Stomach smooth muscle (tissue), 2 donors: ENCODE data around the gene VPS26C.
"Not testable (repeated sequence)": the region's sequence is repeated elsewhere in the genome, so short reads cannot be mapped to it uniquely, and the experiment has no call there.

ENCODE experiments used
- H3K27ac ChIP-seq: one replicate; pipeline ENCODE4 v1.7.0; 2013; ENCODE audit warnings: mild to moderate bottlenecking, low read length, inconsistent platforms
- H3K27me3 ChIP-seq, 2 donors: one replicate each; pipeline ENCODE4 v1.7.0; 2013; ENCODE audit warnings: low read length in 2 of 2; ENCODE audit not compliant: insufficient read depth in 2 of 2, control insufficient read depth in 1 of 2
- H3K36me3 ChIP-seq, 2 donors: one replicate each; pipeline ENCODE4 v1.7.0; 2013; ENCODE audit warnings: low read length in 2 of 2; ENCODE audit not compliant: control insufficient read depth in 2 of 2, insufficient read depth in 2 of 2
- H3K4me1 ChIP-seq: one replicate; pipeline ENCODE4 v1.7.0; 2013; ENCODE audit warnings: low read length; ENCODE audit not compliant: control insufficient read depth, insufficient read depth
- H3K4me3 ChIP-seq, 2 donors: one replicate each; pipeline ENCODE4 v1.7.0; 2013; ENCODE audit warnings: low read length in 2 of 2
- H3K9ac ChIP-seq, 2 donors: one replicate each; pipeline ENCODE4 v1.7.0; 2013; ENCODE audit warnings: low read length in 2 of 2, mild to moderate bottlenecking in 1 of 2
- H3K9me3 ChIP-seq, 2 donors: one replicate each; pipeline ENCODE4 v1.7.0; 2013; ENCODE audit warnings: low read length in 2 of 2; ENCODE audit not compliant: control insufficient read depth in 2 of 2
- donor health status: healthy.
- donor health status: Pancreatic carcinoma.

Gene VPS26C

GRCh38 chr21:37279271-37279670 is 12.1 kb upstream of the VPS26C start:
- not testable (repeated sequence) for H3K9me3 ChIP-seq, H3K27me3 ChIP-seq, H3K27ac ChIP-seq, H3K4me3 ChIP-seq, H3K36me3 ChIP-seq, H3K4me1 ChIP-seq, H3K9ac ChIP-seq

- no peaks in the 10 kb centered on the region for H3K4me1 ChIP-seq
- no peaks in the 10 kb centered on the region for H3K27me3 ChIP-seq
- H3K9me3 ChIP-seq: no peaks in the 10 kb centered on the region
- no peak overlapping the region for H3K4me3 ChIP-seq
- no peak overlapping the region for H3K9ac ChIP-seq
- no peaks in the 10 kb centered on the region for H3K36me3 ChIP-seq
- no peak overlapping the region for H3K27ac ChIP-seq
These were observed 11.1 kb upstream of the VPS26C start for GRCh38 chr21:37278199-37278598.

GRCh38 chr21:37276377-37276776 is 9.2 kb upstream of the VPS26C start:
- Histone ChIP-seq H3K27me3 (no peaks in the 10 kb centered on the region), H3K4me3 (no peak overlapping the region), H3K27ac (no peak overlapping the region), H3K4me1 (no peaks in the 10 kb centered on the region), H3K9ac (no peak overlapping the region), H3K36me3 (no peaks in the 10 kb centered on the region), H3K9me3 (no peaks in the 10 kb centered on the region)

GRCh38 chr21:37273911-37274690 is 7.0 kb upstream of the VPS26C start:
- Histone ChIP-seq H3K9me3 (no peaks in the 10 kb centered on the region), H3K27ac (no peak overlapping the region), H3K9ac (no peak overlapping the region), H3K4me1 (no peaks in the 10 kb centered on the region), H3K27me3 (no peaks in the 10 kb centered on the region), H3K36me3 (no peaks in the 10 kb centered on the region), H3K4me3 (no peak overlapping the region)

- Histone ChIP-seq H3K36me3 (no peaks in the 10 kb centered on the region), H3K4me3 (no peak overlapping the region), H3K27me3 (no peaks in the 10 kb centered on the region), H3K9ac (no peak overlapping the region), H3K27ac (no peak overlapping the region), H3K9me3 (no peaks in the 10 kb centered on the region), H3K4me1 (peaks cover 2% of the 10 kb centered on the region)
These were observed 6.3 kb upstream of the VPS26C start for GRCh38 chr21:37273440-37273839.

GRCh38 chr21:37272897-37273296 is 5.8 kb upstream of the VPS26C start:
- Histone ChIP-seq H3K36me3 (no peaks in the 10 kb centered on the region), H3K27me3 (no peaks in the 10 kb centered on the region), H3K4me3 (no peak overlapping the region), H3K27ac (no peak overlapping the region), H3K9ac (no peak overlapping the region), H3K9me3 (no peaks in the 10 kb centered on the region), H3K4me1 (peaks cover 2% of the 10 kb centered on the region)

GRCh38 chr21:37270576-37271365 is 3.6 kb upstream of the VPS26C start:
- no peak overlapping the region for H3K9ac ChIP-seq
- no peak overlapping the region for H3K4me3 ChIP-seq

GRCh38 chr21:37269481-37269880 is 2.3 kb upstream of the VPS26C start:
- no peaks in the 10 kb centered on the region for H3K36me3 ChIP-seq
- H3K9ac ChIP-seq: no peak overlapping the region
- H3K27ac ChIP-seq: no peak overlapping the region
- H3K9me3 ChIP-seq: no peaks in the 10 kb centered on the region
- no peaks in the 10 kb centered on the region for H3K27me3 ChIP-seq
- no peak overlapping the region for H3K4me3 ChIP-seq
- H3K4me1 ChIP-seq: peaks cover 8% of the 10 kb centered on the region

More at GRCh38 chr21:37270576-37271365, 3.6 kb upstream of the VPS26C start:
- Histone ChIP-seq H3K9me3 (no peaks in the 10 kb centered on the region), H3K36me3 (no peaks in the 10 kb centered on the region), H3K4me1 (peaks cover 8% of the 10 kb centered on the region), H3K27ac (no peak overlapping the region), H3K27me3 (no peaks in the 10 kb centered on the region)

GRCh38 chr21:37268186-37268503 is 1.0 kb upstream of the VPS26C start:
- Histone ChIP-seq H3K27ac (peak overlapping the region; percentile 97), H3K27me3 (no peaks in the 10 kb centered on the region), H3K36me3 (no peaks in the 10 kb centered on the region), H3K4me1 (peaks cover 8% of the 10 kb centered on the region), H3K9me3 (no peaks in the 10 kb centered on the region), H3K4me3 (peak overlapping the region; percentile 78 to 90), H3K9ac (peak overlapping the region; percentile 89 to 91)

GRCh38 chr21:37266515-37267221 is 466 bp downstream of the VPS26C start:
- peak overlapping the region; percentile 71 to 83 for H3K9ac ChIP-seq
- H3K4me3 ChIP-seq: peak overlapping the region; percentile 82 to 90
- no peaks in the 10 kb centered on the region for H3K27me3 ChIP-seq
- peaks cover 8% of the 10 kb centered on the region for H3K4me1 ChIP-seq
- H3K27ac ChIP-seq: peak overlapping the region; percentile 97
- H3K36me3 ChIP-seq: no peaks in the 10 kb centered on the region
- no peaks in the 10 kb centered on the region for H3K9me3 ChIP-seq
